ENCODE data around the gene SCOC. TPM values are rescaled to one million over a fixed set of nuclear protein-coding genes. Genes with fewer than 3 reads are reported as not detected.

SCOC gene
- total and polyA plus RNA-seq, 3 experiments from 2014 or later = 35.4 to 40.8 (median 39.6) TPM

GRCh38 chr4:140335076-140335475 lies 38.4 kb upstream of the SCOC start:
- no peak overlapping the region for H3K27ac Mint-ChIP-seq
- Histone ChIP-seq H3K36me3 (ENCODE audit: insufficient read depth, low read length) (no peaks in the 10 kb centered on the region), H3K9me3 (ENCODE audit: low read length) (no peaks in the 10 kb centered on the region), H3K27ac (ENCODE audit: low read depth, low read length) (no peak overlapping the region), H3K4me3 (ENCODE audit: low read length) (no peak overlapping the region), H3K27me3 (ENCODE audit: insufficient read depth, low read length, poor library complexity, severe bottlenecking) (no peaks in the 10 kb centered on the region), H3K4me1 (ENCODE audit: insufficient read depth, low read length) (no peaks in the 10 kb centered on the region)
- peaks cover 12 to 23% of the 10 kb centered on the region in 2 donors for H3K27me3 Mint-ChIP-seq
- CTCF ChIA-PET = interaction anchor here (0.7 kb wide), 1 partner anchor 11 kb away, joined by 3 read pairs; no protein-coding TSS in a partner anchor
- no peaks in the 10 kb centered on the region for H3K36me3 Mint-ChIP-seq
- H3K4me3 Mint-ChIP-seq = no peak overlapping the region
- POLR2A ChIA-PET = no interaction called here
- H3K4me1 Mint-ChIP-seq = no peaks in the 10 kb centered on the region
- DNase-seq = no peak
- peaks cover 0 to 2% (median 0%) of the 10 kb centered on the region in 5 donors for H3K9me3 Mint-ChIP-seq

GRCh38 chr4:140336730-140337129 lies 36.7 kb upstream of the SCOC start:
- peaks cover 0 to 2% (median 0%) of the 10 kb centered on the region in 5 donors for H3K9me3 Mint-ChIP-seq

GRCh38 chr4:140342620-140343019 lies 30.8 kb upstream of the SCOC start:
- Histone ChIP-seq H3K27me3 (ENCODE audit: insufficient read depth, low read length, poor library complexity, severe bottlenecking) (no peaks in the 10 kb centered on the region), H3K9me3 (ENCODE audit: low read length) (no peaks in the 10 kb centered on the region), H3K27ac (ENCODE audit: low read depth, low read length) (no peak overlapping the region), H3K36me3 (ENCODE audit: insufficient read depth, low read length) (no peaks in the 10 kb centered on the region), H3K4me3 (ENCODE audit: low read length) (no peak overlapping the region), H3K4me1 (ENCODE audit: insufficient read depth, low read length) (no peaks in the 10 kb centered on the region)
- POLR2A ChIA-PET = no interaction called here
- H3K36me3 Mint-ChIP-seq = no peaks in the 10 kb centered on the region
- no peak overlapping the region for H3K4me3 Mint-ChIP-seq
- no peak for DNase-seq
- peaks cover 10 to 30% of the 10 kb centered on the region in 2 donors for H3K27me3 Mint-ChIP-seq
- peaks cover 0 to 4% (median 3%) of the 10 kb centered on the region in 3 donors for H3K4me1 Mint-ChIP-seq
- peaks cover 0 to 4% (median 0%) of the 10 kb centered on the region in 5 donors for H3K9me3 Mint-ChIP-seq
- CTCF ChIA-PET = no interaction called here
- H3K27ac Mint-ChIP-seq = no peak overlapping the region

More at GRCh38 chr4:140336730-140337129, 36.7 kb upstream of the SCOC start:
- Histone ChIP-seq H3K9me3 (ENCODE audit: low read length) (no peaks in the 10 kb centered on the region), H3K36me3 (ENCODE audit: insufficient read depth, low read length) (no peaks in the 10 kb centered on the region), H3K4me1 (ENCODE audit: insufficient read depth, low read length) (no peaks in the 10 kb centered on the region), H3K4me3 (ENCODE audit: low read length) (no peak overlapping the region), H3K27ac (ENCODE audit: low read depth, low read length) (no peak overlapping the region), H3K27me3 (ENCODE audit: insufficient read depth, low read length, poor library complexity, severe bottlenecking) (no peaks in the 10 kb centered on the region)
- DNase-seq = no peak
- Mint-ChIP-seq H3K36me3 (no peaks in the 10 kb centered on the region), H3K4me3 (no peak overlapping the region), H3K27me3 (peaks cover 12 to 26% of the 10 kb centered on the region in 2 donors), H3K27ac (no peak overlapping the region), H3K4me1 (no peaks in the 10 kb centered on the region)
- ChIA-PET POLR2A (no interaction called here), CTCF (no interaction called here)

GRCh38 chr4:140343303-140343702 lies 30.1 kb upstream of the SCOC start:
- CTCF ChIA-PET = no interaction called here
- peaks cover 10 to 32% of the 10 kb centered on the region in 2 donors for H3K27me3 Mint-ChIP-seq
- H3K9me3 Mint-ChIP-seq = peaks cover 0 to 4% (median 0%) of the 10 kb centered on the region in 5 donors

GRCh38 chr4:140344101-140344500 lies 29.3 kb upstream of the SCOC start:
- no peaks in the 10 kb centered on the region for H3K36me3 ChIP-seq (ENCODE audit: insufficient read depth, low read length)
- H3K9me3 ChIP-seq (ENCODE audit: low read length) = no peaks in the 10 kb centered on the region
- no peak overlapping the region for H3K4me3 Mint-ChIP-seq
- no peak overlapping the region for H3K4me3 ChIP-seq (ENCODE audit: low read length)
- no peaks in the 10 kb centered on the region for H3K4me1 ChIP-seq (ENCODE audit: insufficient read depth, low read length)
- H3K4me1 Mint-ChIP-seq = peaks cover 0 to 4% (median 3%) of the 10 kb centered on the region in 3 donors
- DNase-seq = no peak
- ChIA-PET CTCF (no interaction called here), POLR2A (no interaction called here)
- no peaks in the 10 kb centered on the region for H3K27me3 ChIP-seq (ENCODE audit: insufficient read depth, low read length, poor library complexity, severe bottlenecking)
- H3K36me3 Mint-ChIP-seq = no peaks in the 10 kb centered on the region
- H3K9me3 Mint-ChIP-seq = peaks cover 0 to 2% (median 0%) of the 10 kb centered on the region in 5 donors
- peaks cover 10 to 40% of the 10 kb centered on the region in 2 donors for H3K27me3 Mint-ChIP-seq
- H3K27ac ChIP-seq (ENCODE audit: low read depth, low read length) = no peak overlapping the region
- H3K27ac Mint-ChIP-seq = no peak overlapping the region

More at GRCh38 chr4:140343303-140343702, 30.1 kb upstream of the SCOC start:
- H3K27ac ChIP-seq (ENCODE audit: low read depth, low read length) = no peak overlapping the region
- Mint-ChIP-seq H3K4me3 (no peak overlapping the region), H3K36me3 (no peaks in the 10 kb centered on the region), H3K4me1 (peaks cover 0 to 4% (median 3%) of the 10 kb centered on the region in 3 donors), H3K27ac (peak overlapping the region in 1 of 8 donors; percentile 56)
- no peak for DNase-seq
- POLR2A ChIA-PET = no interaction called here
- H3K27me3 ChIP-seq (ENCODE audit: insufficient read depth, low read length, poor library complexity, severe bottlenecking) = no peaks in the 10 kb centered on the region
- H3K36me3 ChIP-seq (ENCODE audit: insufficient read depth, low read length) = no peaks in the 10 kb centered on the region
- no peak overlapping the region for H3K4me3 ChIP-seq (ENCODE audit: low read length)
- no peaks in the 10 kb centered on the region for H3K9me3 ChIP-seq (ENCODE audit: low read length)
- no peaks in the 10 kb centered on the region for H3K4me1 ChIP-seq (ENCODE audit: insufficient read depth, low read length)

- POLR2A ChIA-PET = no interaction called here
- Histone ChIP-seq H3K9me3 (ENCODE audit: low read length) (no peaks in the 10 kb centered on the region), H3K4me3 (ENCODE audit: low read length) (no peak overlapping the region), H3K27ac (ENCODE audit: low read depth, low read length) (no peak overlapping the region), H3K4me1 (ENCODE audit: insufficient read depth, low read length) (no peaks in the 10 kb centered on the region), H3K27me3 (ENCODE audit: insufficient read depth, low read length, poor library complexity, severe bottlenecking) (no peaks in the 10 kb centered on the region), H3K36me3 (ENCODE audit: insufficient read depth, low read length) (no peaks in the 10 kb centered on the region)
- Mint-ChIP-seq H3K4me3 (no peak overlapping the region), H3K36me3 (no peaks in the 10 kb centered on the region), H3K4me1 (peaks cover 0 to 4% (median 3%) of the 10 kb centered on the region in 3 donors), H3K9me3 (peaks cover 0 to 2% (median 0%) of the 10 kb centered on the region in 5 donors), H3K27ac (no peak overlapping the region), H3K27me3 (peaks cover 11 to 44% of the 10 kb centered on the region in 2 donors)
- DNase-seq = no peak
- CTCF ChIA-PET = interaction anchor here (1.9 kb wide), 1 partner anchor 15 kb away, joined by 4 read pairs; no protein-coding TSS in a partner anchor
Measured at GRCh38 chr4:140344621-140345020, 28.8 kb upstream of the SCOC start.

- H3K4me1 Mint-ChIP-seq = peaks cover 0 to 4% (median 3%) of the 10 kb centered on the region in 3 donors
- H3K9me3 ChIP-seq (ENCODE audit: low read length) = no peaks in the 10 kb centered on the region
- H3K36me3 ChIP-seq (ENCODE audit: insufficient read depth, low read length) = no peaks in the 10 kb centered on the region
- CTCF ChIA-PET = interaction anchor here (1.9 kb wide), 1 partner anchor 14 kb away, joined by 4 read pairs; no protein-coding TSS in a partner anchor
- no peak overlapping the region for H3K4me3 Mint-ChIP-seq
- no peaks in the 10 kb centered on the region for H3K4me1 ChIP-seq (ENCODE audit: insufficient read depth, low read length)
- no peak overlapping the region for H3K4me3 ChIP-seq (ENCODE audit: low read length)
- POLR2A ChIA-PET = no interaction called here
- DNase-seq = no peak
- H3K9me3 Mint-ChIP-seq = peaks cover 0 to 2% (median 0%) of the 10 kb centered on the region in 5 donors
- H3K27ac ChIP-seq (ENCODE audit: low read depth, low read length) = no peak overlapping the region
- no peaks in the 10 kb centered on the region for H3K27me3 ChIP-seq (ENCODE audit: insufficient read depth, low read length, poor library complexity, severe bottlenecking)
- H3K36me3 Mint-ChIP-seq = no peaks in the 10 kb centered on the region
- H3K27me3 Mint-ChIP-seq = peaks cover 16 to 54% of the 10 kb centered on the region in 2 donors
- no peak overlapping the region for H3K27ac Mint-ChIP-seq
Measured at GRCh38 chr4:140346136-140346535, 27.3 kb upstream of the SCOC start.

GRCh38 chr4:140349816-140350215 lies 23.6 kb upstream of the SCOC start:
- no peak overlapping the region for H3K4me3 Mint-ChIP-seq
- H3K27me3 ChIP-seq (ENCODE audit: insufficient read depth, low read length, poor library complexity, severe bottlenecking) = no peaks in the 10 kb centered on the region
- peaks cover 13 to 44% of the 10 kb centered on the region in 2 donors for H3K27me3 Mint-ChIP-seq
- no peaks in the 10 kb centered on the region for H3K9me3 ChIP-seq (ENCODE audit: low read length)
- H3K9me3 Mint-ChIP-seq = no peaks in the 10 kb centered on the region
- no peak overlapping the region for H3K4me3 ChIP-seq (ENCODE audit: low read length)
- ChIA-PET CTCF (interaction anchor here (1.4 kb wide), 1 partner anchor 10 kb away, joined by 6 read pairs; no protein-coding TSS in a partner anchor), POLR2A (no interaction called here)
- no peak for DNase-seq
- H3K27ac Mint-ChIP-seq = no peak overlapping the region
- no peaks in the 10 kb centered on the region for H3K36me3 ChIP-seq (ENCODE audit: insufficient read depth, low read length)
- no peak overlapping the region for H3K27ac ChIP-seq (ENCODE audit: low read depth, low read length)
- H3K4me1 ChIP-seq (ENCODE audit: insufficient read depth, low read length) = peaks cover 8% of the 10 kb centered on the region
- H3K4me1 Mint-ChIP-seq = peaks cover 8 to 10% (median 9%) of the 10 kb centered on the region in 3 donors
- H3K36me3 Mint-ChIP-seq = no peaks in the 10 kb centered on the region
